GM23338 (cell line): ENCODE measurements around the gene LSM12. TPM values are rescaled to one million over a fixed set of nuclear protein-coding genes. Genes with fewer than 3 reads are reported as not detected.

Experiments used
- ATAC-seq: fragments of 200-7000 bp; cut with Tn5 transposase; 3 replicates; pipeline ENCODE4 v1.9.1; 2020
- DNase-seq: peaks from one replicate; pipeline ENCODE4 v3.0.0-alpha.2; 2015; ENCODE audit warnings: low spot score
- H2AFZ ChIP-seq: fragments of 200-600 bp; sonication (generic); 2 replicates; pipeline ENCODE4 v1.8.0; 2016; ENCODE audit warnings: antibody characterized with exemption, mild to moderate bottlenecking, moderate library complexity
- H3F3A ChIP-seq: fragments of 200-600 bp; sonication (generic); replicated peaks from 2 replicates; pipeline ENCODE4 v1.8.0; 2017; ENCODE audit warnings: antibody characterized with exemption, mixed run types, low read depth
- H3K27ac ChIP-seq: fragments of 200-600 bp; sonication (generic); 2 replicates; pipeline ENCODE4 v1.6.1; 2016; ENCODE audit warnings: low read depth
- H3K27me3 ChIP-seq: fragments of 200-600 bp; sonication (generic); 2 replicates; pipeline ENCODE4 v1.8.0; 2016; ENCODE audit warnings: mild to moderate bottlenecking, mixed run types, moderate library complexity; ENCODE audit not compliant: insufficient read depth
- H3K36me3 ChIP-seq: fragments of 200-600 bp; sonication (generic); 2 replicates; pipeline ENCODE4 v1.8.0; 2016; ENCODE audit warnings: mild to moderate bottlenecking; ENCODE audit not compliant: insufficient read depth
- H3K4me1 ChIP-seq: fragments of 200-600 bp; sonication (generic); 2 replicates; pipeline ENCODE4 v1.8.0; 2016; ENCODE audit warnings: mild to moderate bottlenecking, moderate library complexity; ENCODE audit not compliant: insufficient read depth
- H3K4me2 ChIP-seq: fragments of 200-600 bp; sonication (generic); 2 replicates; pipeline ENCODE4 v1.7.1; 2017; ENCODE audit warnings: mixed run types
- H3K4me3 ChIP-seq: fragments of 200-600 bp; sonication (generic); 2 replicates; pipeline ENCODE4 v1.6.1; 2016; ENCODE audit warnings: mixed run types
- H3K79me2 ChIP-seq: fragments of 200-600 bp; sonication (generic); replicated peaks from 2 replicates; pipeline ENCODE4 v1.8.0; 2017; ENCODE audit warnings: mild to moderate bottlenecking; ENCODE audit not compliant: insufficient read depth
- H3K9me2 ChIP-seq: fragments of 200-600 bp; sonication (generic); 2 replicates; pipeline ENCODE4 v1.8.0; 2017; ENCODE audit not compliant: insufficient read depth
- H4K20me1 ChIP-seq: fragments of 200-600 bp; sonication (generic); replicated peaks from 2 replicates; pipeline ENCODE4 v1.8.0; 2017; ENCODE audit warnings: mild to moderate bottlenecking; ENCODE audit not compliant: insufficient read depth
- H3K27ac Mint-ChIP-seq: 2 replicates; pipeline ENCODE4 v1.8.0; 2020; ENCODE audit warnings: inconsistent platforms, mild to moderate bottlenecking, moderate library complexity, mixed read lengths
- H3K27me3 Mint-ChIP-seq: 3 replicates; pipeline ENCODE4 v1.8.0; 2022; ENCODE audit warnings: low read depth, mild to moderate bottlenecking, moderate library complexity, mixed read lengths, inconsistent platforms; ENCODE audit not compliant: insufficient read depth, poor library complexity
- H3K36me3 Mint-ChIP-seq: 3 replicates; pipeline ENCODE4 v1.8.0; 2021; ENCODE audit warnings: low read depth, mild to moderate bottlenecking, inconsistent platforms, moderate library complexity, mixed read lengths
- H3K4me1 Mint-ChIP-seq: 3 replicates; pipeline ENCODE4 v1.8.0; 2020; ENCODE audit warnings: mild to moderate bottlenecking, inconsistent platforms, mixed read lengths
- H3K4me3 Mint-ChIP-seq: 3 replicates; pipeline ENCODE4 v1.8.0; 2021; ENCODE audit warnings: moderate library complexity, mild to moderate bottlenecking, inconsistent platforms, mixed read lengths
- H3K9me3 Mint-ChIP-seq: 3 replicates; pipeline ENCODE4 v1.8.0; 2020; ENCODE audit warnings: moderate library complexity, mild to moderate bottlenecking, inconsistent platforms, mixed read lengths
- CREB1 ChIP-seq: fragments of 250-450 bp; sonication (Bioruptor Pico); IDR thresholded peaks from 2 replicates; pipeline ENCODE4 v1.5.0; 2020; ENCODE audit warnings: low read depth, mild to moderate bottlenecking, moderate library complexity
- CTCF ChIP-seq, 2 experiments: fragments of 200-600 bp in 1 of 2; sonication (generic) in 1 of 2; conservative IDR thresholded peaks; 2 replicates each; pipeline versions ENCODE4 v1.5.1 to v1.6.1; 2016 to 2017; ENCODE audit warnings: antibody characterized with exemption in 2 of 2, low read depth in 2 of 2, mild to moderate bottlenecking in 2 of 2, moderate library complexity in 1 of 2
- ETS1 ChIP-seq: IDR thresholded peaks from 2 replicates; pipeline ENCODE4 v1.6.1; 2016; ENCODE audit warnings: antibody characterized with exemption
- EZH2 ChIP-seq: fragments of 200-600 bp; sonication (generic); IDR thresholded peaks from one replicate; pipeline ENCODE4 v1.8.0; 2017; ENCODE audit warnings: antibody characterized with exemption, mild to moderate bottlenecking, low read depth; ENCODE audit not compliant: unreplicated experiment
- EZH2phosphoT487 ChIP-seq: fragments of 200-600 bp; sonication (generic); IDR thresholded peaks from one replicate; pipeline ENCODE4 v1.8.1; 2018; ENCODE audit warnings: antibody characterized with exemption; ENCODE audit not compliant: unreplicated experiment
- JUNB ChIP-seq: IDR thresholded peaks from one replicate; pipeline ENCODE4 v1.6.1; 2016; ENCODE audit warnings: antibody characterized with exemption; ENCODE audit not compliant: unreplicated experiment
- NANOG ChIP-seq: IDR thresholded peaks from 2 replicates; pipeline ENCODE4 v1.6.1; 2016; ENCODE audit warnings: antibody characterized with exemption, borderline replicate concordance
- POLR2AphosphoS5 ChIP-seq: IDR thresholded peaks from 2 replicates; pipeline ENCODE4 v1.6.1; 2016; ENCODE audit warnings: antibody characterized with exemption, low read depth
- REST ChIP-seq: IDR thresholded peaks from one replicate; pipeline ENCODE4 v1.6.1; 2018; ENCODE audit warnings: antibody characterized with exemption; ENCODE audit not compliant: unreplicated experiment
- STAT1 ChIP-seq: IDR thresholded peaks from one replicate; pipeline ENCODE4 v1.6.1; 2016; ENCODE audit warnings: antibody characterized with exemption; ENCODE audit not compliant: unreplicated experiment
- ZNF114 ChIP-seq: fragments of 250-450 bp; sonication (Bioruptor Pico); IDR thresholded peaks from 2 replicates; pipeline ENCODE4 v1.5.0; 2020; ENCODE audit warnings: mild to moderate bottlenecking, moderate library complexity
- ZNF331 ChIP-seq: fragments of 250-450 bp; sonication (Bioruptor Pico); IDR thresholded peaks from 2 replicates; pipeline ENCODE4 v1.5.0; 2020; ENCODE audit warnings: low read depth, mild to moderate bottlenecking, moderate library complexity
- ZNF462 ChIP-seq: fragments of 250-450 bp; sonication (Bioruptor Pico); IDR thresholded peaks from 2 replicates; pipeline ENCODE4 v1.5.0; 2020; ENCODE audit warnings: mild to moderate bottlenecking, moderate library complexity
- polyA plus RNA-seq: library from polyadenylated mRNA; unstranded; fragments of >200 nt; fragmentation: Nextera tagmentation; extraction: Ambion mirVana; gene quantifications from 2 replicates; pipeline ENCODE4 v1.2.1, GENCODE V29; 2016
- total RNA-seq: library from RNA; depleted of rRNA; stranded (reverse); fragments of >200 nt; shearing (Covaris generic); gene quantifications from 2 replicates; pipeline ENCODE4 v1.2.3, GENCODE V29; 2014

LSM12 gene
- total and polyA plus RNA-seq, 2 experiments from 2014 or later = 72.7 to 241 TPM

GRCh38 chr17:44024853-44025252, 41.6 kb downstream of the LSM12 start:
- DNase-seq (no peak), ATAC-seq (no peak)
- TF ChIP-seq JUNB (no peak), ETS1 (no peak), REST (no peak), POLR2AphosphoS5 (no peak), ZNF462 (CRISPR knock-in tag) (no peak), STAT1 (no peak), EZH2phosphoT487 (no peak), EZH2 (no peak), ZNF114 (CRISPR knock-in tag) (no peak), ZNF331 (CRISPR knock-in tag) (no peak), CREB1 (CRISPR knock-in tag) (no peak), CTCF (conservative IDR thresholded peaks at IDR 0.05; ENCODE audit: low read depth in 2 of 2) (no peak), NANOG (no peak)
- no peak overlapping the region for H3K4me3 Mint-ChIP-seq
- Histone ChIP-seq H4K20me1 (peaks cover 9% of the 10 kb centered on the region), H3K36me3 (no peaks in the 10 kb centered on the region; the same call in 1 of the 2 replicates), H3K4me3 (no peak overlapping the region), H3K27ac (0 out of 2 replicates have a peak overlapping the region, but pooled peaks have one; percentile 59), H3K27me3 (no peaks in the 10 kb centered on the region), H3K79me2 (no peaks in the 10 kb centered on the region), H3K4me2 (no peak overlapping the region), H3K9me2 (no peaks in the 10 kb centered on the region), H3F3A (0 out of 2 replicates have a peak, but pooled peaks cover 7% of the 10 kb centered on the region), H3K4me1 (no peaks in the 10 kb centered on the region), H2AFZ (no peak overlapping the region)
- H3K36me3 Mint-ChIP-seq = peaks cover 8% of the 10 kb centered on the region
- H3K27ac Mint-ChIP-seq = no peak overlapping the region; the same call in 1 of the 2 replicates
- no peaks in the 10 kb centered on the region for H3K4me1 Mint-ChIP-seq
- no peaks in the 10 kb centered on the region for H3K9me3 Mint-ChIP-seq
- peaks cover 5% of the 10 kb centered on the region for H3K27me3 Mint-ChIP-seq
